ENCODE results near the gene ZSWIM4. TPM values are rescaled to one million over a fixed set of nuclear protein-coding genes. Genes with fewer than 3 reads are reported as not detected.
A peak's percentile ranks its signal among the peaks of the same experiment; 100 is the strongest.

ZSWIM4 gene
- polyA plus RNA-seq, 1 of the 3 experiments (the other 2 are of a cell fraction): 4.7 TPM

DNA sequence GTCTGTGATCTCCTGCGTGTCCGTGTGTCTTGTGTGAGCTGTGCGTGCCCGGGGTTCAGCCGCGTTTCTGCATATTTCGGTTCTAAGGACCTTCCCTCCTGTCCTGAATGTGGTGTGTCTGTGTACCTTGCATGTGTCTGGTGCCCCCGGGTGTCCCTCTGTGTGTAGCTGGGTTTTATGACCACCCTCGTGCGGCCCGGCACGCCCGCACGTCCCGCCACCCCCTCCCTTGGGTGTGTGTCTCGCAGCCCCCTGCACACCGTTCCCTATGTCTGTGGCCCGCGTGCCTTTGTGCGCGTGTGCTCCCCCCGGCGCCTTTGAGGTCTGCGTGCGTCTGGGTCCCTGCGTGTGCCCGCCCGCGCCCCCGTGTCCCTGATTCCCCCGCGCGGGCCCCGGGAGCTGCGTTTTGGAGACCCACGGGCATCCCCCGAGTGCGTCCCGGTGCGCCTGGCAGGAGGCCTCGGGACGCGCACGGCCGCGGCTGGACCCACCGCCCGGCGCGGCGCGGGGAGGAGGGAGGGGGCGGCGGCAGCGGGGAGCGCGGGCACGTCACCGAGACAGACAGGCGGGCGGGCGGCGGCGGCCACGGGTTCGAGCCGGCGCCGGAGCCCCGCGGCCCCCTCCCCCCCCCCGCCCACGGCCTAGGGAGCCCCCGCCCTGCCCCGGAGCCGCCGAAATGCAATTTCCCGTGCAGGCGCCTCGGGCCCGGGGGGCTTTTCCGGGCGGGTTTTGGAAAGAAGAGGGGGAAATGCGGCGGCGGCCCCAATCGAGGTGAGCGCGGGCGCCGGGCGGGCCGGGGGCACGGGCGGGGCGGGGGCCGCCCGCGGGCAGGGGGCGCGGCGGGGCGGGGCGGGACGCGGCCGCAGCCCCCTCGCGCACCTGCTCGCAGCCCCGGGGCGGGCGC, 69.7 kb downstream of the ZSWIM4 start:
- Histone ChIP-seq H3K4me1 (ENCODE audit: control insufficient read depth in 1 of 2, insufficient read depth in 2 of 2, low read depth in 1 of 2, low read length in 1 of 2) (peaks cover 9 to 20% of the 10 kb centered on the region in 2 experiments; a peak in 3 of 4 replicates), H3K27ac (ENCODE audit: low read depth in 2 of 2, low read length in 1 of 2) (peak overlapping the region in 1 of 2 experiments; percentile 71; a peak in 2 of 4 replicates), H3K9me2 (no peaks in the 10 kb centered on the region), H2AFZ (ENCODE audit: low read depth) (no peak overlapping the region), H3K36me3 (replicated peaks in 1 of 2; ENCODE audit: control insufficient read depth in 1 of 2, insufficient read depth in 2 of 2, low read length in 1 of 2) (no peaks in the 10 kb centered on the region), H3K27me3 (ENCODE audit: insufficient read depth) (no peaks in the 10 kb centered on the region), H3K9ac (peak overlapping the region; percentile 74; the same call in 1 of the 2 replicates), H3K79me2 (ENCODE audit: insufficient read depth) (peaks cover 23% of the 10 kb centered on the region; the same call in 1 of the 2 replicates), H3K4me3 (ENCODE audit: low read depth in 2 of 2, low read length in 1 of 2) (peak overlapping the region in 1 of 2 experiments; percentile 59; a peak in 3 of 4 replicates), H3K4me2 (peak overlapping the region; percentile 87; the same call in 1 of the 2 replicates), H3K9me3 (no peaks in the 10 kb centered on the region), H3F3A (replicated peaks; ENCODE audit: insufficient read depth) (peaks cover 30% of the 10 kb centered on the region), H4K20me1 (ENCODE audit: insufficient read depth) (no peaks in the 10 kb centered on the region)
- POLR2A ChIA-PET: interaction anchor here (1.7 kb wide), 1 partner anchor 25 kb away, joined by 4 read pairs; no protein-coding TSS in a partner anchor
- TF ChIP-seq POLR2AphosphoS5 (IDR thresholded peaks at IDR 0.05; ENCODE audit: low read depth, low read length) (no peak), CHD2 (IDR thresholded peaks at IDR 0.05; ENCODE audit: low read length, partially characterized antibody) (no peak), RFX5 (IDR thresholded peaks at IDR 0.05; ENCODE audit: low read length) (no peak), FOSL2 (IDR thresholded peaks at IDR 0.05; ENCODE audit: borderline replicate concordance, low read depth) (no peak), EZH2phosphoT487 (IDR thresholded peaks at IDR 0.05; ENCODE audit: borderline replicate concordance, low read depth) (no peak)
- peak; percentile 85 for DNase-seq
- CTCF ChIA-PET: interaction anchor here (0.7 to 8.2 kb wide), 8 partner anchors 13 to 207 kb away, joined by 3 to 133 read pairs (median 12); partner anchors contain the start of gene MISP3
- 19% methylated on average over 24 of the region's 113 CpGs for whole genome bisulfite sequencing (ENCODE audit: low lambda C conversion rate)

DNA sequence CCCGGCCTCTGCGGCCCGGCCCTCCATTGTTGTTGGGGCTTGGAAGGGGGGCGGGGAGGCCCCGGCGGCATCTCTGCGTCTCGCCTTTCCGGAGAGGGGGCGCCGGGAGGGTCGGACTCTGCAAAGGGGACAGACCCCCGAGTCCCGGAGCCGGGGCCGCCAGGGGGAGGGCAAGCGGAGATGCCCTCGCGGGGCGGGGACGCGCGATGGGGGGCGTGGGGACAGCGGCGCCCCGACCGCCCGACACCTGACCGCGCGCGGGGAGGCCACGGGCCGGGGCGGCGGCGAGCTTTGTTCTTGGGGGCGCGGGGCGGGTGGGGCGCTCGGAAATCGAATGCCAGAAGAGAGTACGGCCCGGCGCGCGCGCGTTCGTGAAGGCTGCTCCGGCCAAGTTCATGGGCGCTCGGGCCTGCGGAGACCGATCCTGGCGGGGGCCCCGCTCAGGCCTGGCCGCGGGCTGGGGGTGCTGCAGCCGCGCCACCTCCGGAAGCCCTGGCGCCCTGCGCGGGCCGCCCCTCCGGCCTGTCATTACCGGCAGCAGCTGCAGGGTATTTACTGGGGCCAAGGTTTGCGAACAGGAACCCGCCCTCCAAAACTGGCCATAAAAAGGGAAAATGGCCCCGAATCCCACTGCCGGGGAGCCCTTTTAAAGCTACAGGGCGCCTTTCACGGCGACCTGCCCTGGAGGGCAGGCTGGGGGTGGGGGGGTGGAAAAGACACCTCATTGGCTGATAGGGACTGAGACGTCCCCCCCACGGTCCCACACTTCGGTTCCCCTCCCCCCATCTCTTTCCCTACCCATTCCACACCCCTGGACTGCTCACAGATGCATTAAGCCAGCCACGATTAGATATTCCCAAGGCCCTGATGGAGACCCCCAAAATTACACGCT, 70.6 kb downstream of the ZSWIM4 start:
- Histone ChIP-seq H3K9me2 (no peaks in the 10 kb centered on the region), H3K9me3 (no peaks in the 10 kb centered on the region), H2AFZ (ENCODE audit: low read depth) (peak overlapping the region; percentile 59; the same call in 1 of the 2 replicates), H3K9ac (peak overlapping the region; percentile 74), H4K20me1 (ENCODE audit: insufficient read depth) (no peaks in the 10 kb centered on the region), H3K27me3 (ENCODE audit: insufficient read depth) (no peaks in the 10 kb centered on the region), H3K4me3 (ENCODE audit: low read depth in 2 of 2, low read length in 1 of 2) (peak overlapping the region; percentile 59 to 70), H3K79me2 (ENCODE audit: insufficient read depth) (peaks cover 23% of the 10 kb centered on the region; the same call in 1 of the 2 replicates), H3K4me1 (ENCODE audit: control insufficient read depth in 1 of 2, insufficient read depth in 2 of 2, low read depth in 1 of 2, low read length in 1 of 2) (peaks cover 9 to 21% of the 10 kb centered on the region in 2 experiments; a peak in 3 of 4 replicates), H3F3A (replicated peaks; ENCODE audit: insufficient read depth) (peaks cover 30% of the 10 kb centered on the region), H3K4me2 (peak overlapping the region; percentile 87), H3K27ac (ENCODE audit: low read depth in 2 of 2, low read length in 1 of 2) (peak overlapping the region in 1 of 2 experiments; percentile 71; a peak in 2 of 4 replicates), H3K36me3 (replicated peaks in 1 of 2; ENCODE audit: control insufficient read depth in 1 of 2, insufficient read depth in 2 of 2, low read length in 1 of 2) (no peaks in the 10 kb centered on the region)
- WGBS (ENCODE audit: low lambda C conversion rate): 7% methylated on average over 25 of the region's 82 CpGs
- DNase-seq: peak; percentile 81
- POLR2A ChIA-PET: interaction anchor here (0.5 to 1.7 kb wide), 5 partner anchors 19 to 282 kb away, joined by 3 to 4 read pairs (median 3); no protein-coding TSS in a partner anchor
- CTCF ChIA-PET: interaction anchor here (0.8 to 8.2 kb wide), 7 partner anchors 12 to 206 kb away, joined by 3 to 133 read pairs (median 3); no protein-coding TSS in a partner anchor
- TF ChIP-seq EZH2phosphoT487 (IDR thresholded peaks at IDR 0.05; ENCODE audit: borderline replicate concordance, low read depth): no peak
- TF ChIP-seq EP300 (IDR thresholded peaks at IDR 0.05; ENCODE audit: borderline replicate concordance in 1 of 2, low read depth in 1 of 2, low read length in 1 of 2): no peak
- TF ChIP-seq GATA2 (CRISPR knock-in tag; IDR thresholded peaks at IDR 0.05): no peak
- TF ChIP-seq ELF1 (IDR thresholded peaks at IDR 0.05): no peak
- no peak; the same call in 1 of the 2 replicates for TF ChIP-seq TAF1 (IDR thresholded peaks at IDR 0.05; ENCODE audit: borderline replicate concordance, low read depth, low read length)
- peak; percentile 35 for TF ChIP-seq CHD2 (IDR thresholded peaks at IDR 0.05; ENCODE audit: low read length, partially characterized antibody)
- 0 out of 2 replicates have a peak, but pooled peaks have one; percentile 29 for TF ChIP-seq YY1 (IDR thresholded peaks at IDR 0.05; ENCODE audit: low read depth)
- TF ChIP-seq POLR2AphosphoS5 (IDR thresholded peaks at IDR 0.05; ENCODE audit: low read depth, low read length): peak; percentile 33; the same call in 1 of the 2 replicates
- TF ChIP-seq TCF12 (IDR thresholded peaks at IDR 0.05): no peak

Measured in SK-N-SH (cell line).